ENCODE results near the gene SEMA5A.

- TF ChIP-seq, protein P1, sequence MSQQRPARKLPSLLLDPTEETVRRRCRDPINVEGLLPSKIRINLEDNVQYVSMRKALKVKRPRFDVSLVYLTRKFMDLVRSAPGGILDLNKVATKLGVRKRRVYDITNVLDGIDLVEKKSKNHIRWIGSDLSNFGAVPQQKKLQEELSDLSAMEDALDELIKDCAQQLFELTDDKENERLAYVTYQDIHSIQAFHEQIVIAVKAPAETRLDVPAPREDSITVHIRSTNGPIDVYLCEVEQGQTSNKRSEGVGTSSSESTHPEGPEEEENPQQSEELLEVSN (IDR thresholded peaks at IDR 0.05), result no peak
- TF ChIP-seq RFX5 (IDR thresholded peaks at IDR 0.05; ENCODE audit: borderline replicate concordance, low read depth, low read length) (no peak), CTCF (IDR thresholded peaks at IDR 0.05; ENCODE audit: control extremely low read depth in 1 of 3, insufficient read depth in 1 of 3, low read depth in 1 of 3, low read length in 3 of 3) (no peak), EP300 (IDR thresholded peaks at IDR 0.05; ENCODE audit: borderline replicate concordance in 1 of 2, low read depth in 2 of 2, low read length in 2 of 2) (no peak), POLR2AphosphoS5 (IDR thresholded peaks at IDR 0.05; ENCODE audit: low read depth, low read length) (no peak), HDAC2 (IDR thresholded peaks at IDR 0.05; ENCODE audit: borderline replicate concordance in 1 of 2, low read depth in 2 of 2, low read length in 2 of 2) (no peak), HDAC6 (IDR thresholded peaks at IDR 0.05; ENCODE audit: low read depth, low read length) (no peak)
These were observed 511.2 kb downstream of the SEMA5A start for GRCh38 chr5:9034649-9035048.

All from H1 (cell line).